HepG2 (cell line): Measurements from ENCODE around the gene IL6ST. TPM values are rescaled to one million over a fixed set of nuclear protein-coding genes. Genes with fewer than 3 reads are reported as not detected.

ENCODE experiments used
- ELF1 ChIP-seq: sonication (generic); formaldehyde crosslinking; IDR thresholded peaks from 2 replicates; pipeline ENCODE4 v1.4.0; 2020; ENCODE audit warnings: missing genetic modification reagents
- HNRNPUL1 ChIP-seq: fragments of 200-400 bp; formaldehyde crosslinking; IDR thresholded peaks from 2 replicates; pipeline ENCODE4 v1.6.1; 2017; ENCODE audit warnings: low read depth, mild to moderate bottlenecking, low read length, moderate library complexity
- MIER3 ChIP-seq: IDR thresholded peaks from 2 replicates; pipeline ENCODE4 v1.6.1; 2016; ENCODE audit warnings: missing compliant biosample characterization, borderline replicate concordance
- NFRKB ChIP-seq: fragments of 450-650 bp; IDR thresholded peaks from 2 replicates; pipeline ENCODE4 v1.6.1; 2017
- NR2F1 ChIP-seq, 2 experiments: fragments of 450-650 bp in 1 of 2; formaldehyde crosslinking in 1 of 2; IDR thresholded peaks; 2 replicates each; pipeline versions ENCODE4 v1.5.0 to v1.6.1; 2016 to 2020; ENCODE audit warnings: mild to moderate bottlenecking in 1 of 2, missing compliant biosample characterization in 1 of 2, missing genetic modification reagents in 1 of 2, moderate library complexity in 1 of 2
- POGK ChIP-seq: sonication (generic); formaldehyde crosslinking; conservative IDR thresholded peaks from 2 replicates; pipeline ENCODE4 v1.8.0; 2022; ENCODE audit warnings: mild to moderate bottlenecking, moderate library complexity, missing genetic modification reagents
- SMAD9 ChIP-seq: sonication (generic); formaldehyde crosslinking; IDR thresholded peaks from 2 replicates; pipeline ENCODE4 v1.5.1; 2020; ENCODE audit warnings: mild to moderate bottlenecking, missing genetic modification reagents
- SNAPC4 ChIP-seq: sonication (generic); formaldehyde crosslinking; IDR thresholded peaks from 2 replicates; pipeline ENCODE4 v1.4.0; 2020; ENCODE audit warnings: mild to moderate bottlenecking, missing genetic modification reagents
- ZBTB4 ChIP-seq: sonication (generic); formaldehyde crosslinking; IDR thresholded peaks from 2 replicates; pipeline ENCODE4 v1.4.0; 2020; ENCODE audit warnings: missing genetic modification reagents, mild to moderate bottlenecking, borderline replicate concordance
- ZNF430 ChIP-seq: sonication (generic); formaldehyde crosslinking; IDR thresholded peaks from 2 replicates; pipeline ENCODE4 v1.9.0; 2021; ENCODE audit warnings: mild to moderate bottlenecking, missing genetic modification reagents
- ZNF768 ChIP-seq: sonication (generic); formaldehyde crosslinking; IDR thresholded peaks from 2 replicates; pipeline ENCODE4 v1.4.0; 2020; ENCODE audit warnings: missing genetic modification reagents
- polyA plus RNA-seq, 8 experiments: library from polyadenylated mRNA; depleted of rRNA in 3 of 8; stranded (reverse) in 7 of 8; unstranded in 1 of 8; fragments of >200 nt; fragmentation: Illumina TruSeq in 4 of 8; extraction: Trizol in 4 of 8; gene quantifications; 2 replicates each; pipeline versions ENCODE4 v1.2.1 to v1.2.3, GENCODE V29; 2011 to 2016; ENCODE audit warnings: low read depth in 4 of 8, missing spikeins in 1 of 8, mixed read lengths in 1 of 8; ENCODE audit not compliant: insufficient read depth in 1 of 8
- total RNA-seq, 5 experiments: library from RNA; depleted of rRNA; stranded (reverse); fragments of >200 nt; fragmentation: Illumina TruSeq; extraction: Trizol; gene quantifications; 2 replicates each; pipeline ENCODE4 v1.2.3, GENCODE V29; 2016; ENCODE audit warnings: low read depth in 1 of 5
- TF ChIP-seq, protein P1 (sequence below): sonication (generic); formaldehyde crosslinking; IDR thresholded peaks from 2 replicates; pipeline ENCODE4 v1.4.0; 2020; ENCODE audit warnings: missing genetic modification reagents

IL6ST gene
- total and polyA plus RNA-seq, 2 of the 13 experiments (the other 11 are each of a cell fraction or from before 2014, with no cell fraction given): 66.6 to 166 TPM

DNA sequence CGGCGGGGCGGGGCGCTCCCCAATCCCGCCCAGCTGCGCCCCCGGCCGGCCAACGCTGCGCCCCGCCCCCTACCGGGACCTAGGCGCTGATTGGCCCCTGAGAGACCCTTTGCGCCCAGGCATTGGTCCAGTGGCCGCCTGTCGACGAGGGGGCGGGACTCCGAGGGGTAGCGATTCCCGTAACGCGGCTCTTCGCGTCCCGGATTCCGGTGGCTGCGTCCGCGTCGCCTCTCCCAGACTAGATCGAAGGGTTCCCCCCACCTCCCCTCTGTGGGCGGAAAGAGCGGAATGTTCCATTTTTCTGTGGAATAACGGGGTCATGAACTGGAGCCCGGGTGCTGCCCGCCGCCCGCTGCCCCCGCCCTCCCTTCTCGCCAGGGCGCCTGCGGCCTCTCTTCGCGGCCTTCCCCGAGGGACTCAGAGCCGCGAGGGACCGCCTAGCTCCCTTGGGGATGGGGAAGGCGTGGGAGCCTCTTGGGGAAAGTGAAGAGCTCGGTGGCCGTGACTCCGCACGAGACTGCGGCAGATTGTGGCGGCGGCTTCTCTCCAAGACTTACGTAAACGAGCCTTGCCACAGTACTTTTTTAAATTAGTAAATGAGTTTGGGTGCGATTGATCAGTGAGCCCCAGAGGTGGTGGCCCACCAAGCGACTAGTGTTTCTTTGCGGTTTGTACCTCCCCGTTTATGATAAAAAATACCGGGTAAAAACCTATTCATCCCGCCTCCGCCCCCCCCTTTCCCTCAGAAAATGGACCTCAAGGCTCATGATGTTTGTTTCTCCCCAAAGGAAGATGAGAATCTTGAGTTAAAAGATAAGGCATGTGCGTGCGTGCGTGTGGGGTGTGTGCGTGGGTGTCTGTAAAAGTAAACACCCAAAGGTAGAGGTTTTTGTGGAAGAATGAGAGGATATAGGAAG lies 493 bp upstream of the IL6ST start (continued):
- TF ChIP-seq, protein P1, sequence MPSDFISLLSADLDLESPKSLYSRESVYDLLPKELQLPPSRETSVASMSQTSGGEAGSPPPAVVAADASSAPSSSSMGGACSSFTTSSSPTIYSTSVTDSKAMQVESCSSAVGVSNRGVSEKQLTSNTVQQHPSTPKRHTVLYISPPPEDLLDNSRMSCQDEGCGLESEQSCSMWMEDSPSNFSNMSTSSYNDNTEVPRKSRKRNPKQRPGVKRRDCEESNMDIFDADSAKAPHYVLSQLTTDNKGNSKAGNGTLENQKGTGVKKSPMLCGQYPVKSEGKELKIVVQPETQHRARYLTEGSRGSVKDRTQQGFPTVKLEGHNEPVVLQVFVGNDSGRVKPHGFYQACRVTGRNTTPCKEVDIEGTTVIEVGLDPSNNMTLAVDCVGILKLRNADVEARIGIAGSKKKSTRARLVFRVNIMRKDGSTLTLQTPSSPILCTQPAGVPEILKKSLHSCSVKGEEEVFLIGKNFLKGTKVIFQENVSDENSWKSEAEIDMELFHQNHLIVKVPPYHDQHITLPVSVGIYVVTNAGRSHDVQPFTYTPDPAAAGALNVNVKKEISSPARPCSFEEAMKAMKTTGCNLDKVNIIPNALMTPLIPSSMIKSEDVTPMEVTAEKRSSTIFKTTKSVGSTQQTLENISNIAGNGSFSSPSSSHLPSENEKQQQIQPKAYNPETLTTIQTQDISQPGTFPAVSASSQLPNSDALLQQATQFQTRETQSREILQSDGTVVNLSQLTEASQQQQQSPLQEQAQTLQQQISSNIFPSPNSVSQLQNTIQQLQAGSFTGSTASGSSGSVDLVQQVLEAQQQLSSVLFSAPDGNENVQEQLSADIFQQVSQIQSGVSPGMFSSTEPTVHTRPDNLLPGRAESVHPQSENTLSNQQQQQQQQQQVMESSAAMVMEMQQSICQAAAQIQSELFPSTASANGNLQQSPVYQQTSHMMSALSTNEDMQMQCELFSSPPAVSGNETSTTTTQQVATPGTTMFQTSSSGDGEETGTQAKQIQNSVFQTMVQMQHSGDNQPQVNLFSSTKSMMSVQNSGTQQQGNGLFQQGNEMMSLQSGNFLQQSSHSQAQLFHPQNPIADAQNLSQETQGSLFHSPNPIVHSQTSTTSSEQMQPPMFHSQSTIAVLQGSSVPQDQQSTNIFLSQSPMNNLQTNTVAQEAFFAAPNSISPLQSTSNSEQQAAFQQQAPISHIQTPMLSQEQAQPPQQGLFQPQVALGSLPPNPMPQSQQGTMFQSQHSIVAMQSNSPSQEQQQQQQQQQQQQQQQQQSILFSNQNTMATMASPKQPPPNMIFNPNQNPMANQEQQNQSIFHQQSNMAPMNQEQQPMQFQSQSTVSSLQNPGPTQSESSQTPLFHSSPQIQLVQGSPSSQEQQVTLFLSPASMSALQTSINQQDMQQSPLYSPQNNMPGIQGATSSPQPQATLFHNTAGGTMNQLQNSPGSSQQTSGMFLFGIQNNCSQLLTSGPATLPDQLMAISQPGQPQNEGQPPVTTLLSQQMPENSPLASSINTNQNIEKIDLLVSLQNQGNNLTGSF (CRISPR knock-in tag): no peak
- TF ChIP-seq NFRKB: no peak
- peak; percentile 63; the same call in 1 of the 2 replicates for TF ChIP-seq MIER3
- TF ChIP-seq POGK (CRISPR knock-in tag): peak; percentile 67; the same call in 1 of the 2 replicates
- TF ChIP-seq SNAPC4: 0 out of 2 replicates have a peak, but pooled peaks have one; percentile 34
- TF ChIP-seq SMAD9 (CRISPR knock-in tag): no peak
- peak; percentile 45 to 73; a peak in 2 of 4 replicates for TF ChIP-seq NR2F1 (CRISPR knock-in tag; IDR thresholded peaks at IDR 0.05)
- TF ChIP-seq ELF1: peak; percentile 50; the same call in 1 of the 2 replicates
- TF ChIP-seq HNRNPUL1: no peak
- peak; percentile 90 for TF ChIP-seq ZBTB4
- TF ChIP-seq ZNF768 (CRISPR knock-in tag): no peak
- TF ChIP-seq ZNF430 (CRISPR knock-in tag): peak; percentile 41; the same call in 1 of the 2 replicates
